GM12891 (cell line): ENCODE measurements around the gene E4F1.

Experiments
- PAX5 ChIP-seq: IDR thresholded peaks from 2 replicates; pipeline ENCODE4 v1.6.1; 2011; ENCODE audit warnings: low read length, moderate library complexity, mild to moderate bottlenecking; ENCODE audit not compliant: insufficient read depth, severe bottlenecking
- POLR2A ChIP-seq: IDR thresholded peaks from 2 replicates; pipeline ENCODE4 v1.6.1; 2011; ENCODE audit warnings: low read depth, low read length, control low read depth
- POLR2AphosphoS5 ChIP-seq: IDR thresholded peaks from 2 replicates; pipeline ENCODE4 v1.6.1; 2011; ENCODE audit warnings: low read depth, low read length, control low read depth
- POU2F2 ChIP-seq: IDR thresholded peaks from 2 replicates; pipeline ENCODE4 v1.6.1; 2011; ENCODE audit warnings: low read depth, mild to moderate bottlenecking, control low read depth, low read length, moderate library complexity

DNA sequence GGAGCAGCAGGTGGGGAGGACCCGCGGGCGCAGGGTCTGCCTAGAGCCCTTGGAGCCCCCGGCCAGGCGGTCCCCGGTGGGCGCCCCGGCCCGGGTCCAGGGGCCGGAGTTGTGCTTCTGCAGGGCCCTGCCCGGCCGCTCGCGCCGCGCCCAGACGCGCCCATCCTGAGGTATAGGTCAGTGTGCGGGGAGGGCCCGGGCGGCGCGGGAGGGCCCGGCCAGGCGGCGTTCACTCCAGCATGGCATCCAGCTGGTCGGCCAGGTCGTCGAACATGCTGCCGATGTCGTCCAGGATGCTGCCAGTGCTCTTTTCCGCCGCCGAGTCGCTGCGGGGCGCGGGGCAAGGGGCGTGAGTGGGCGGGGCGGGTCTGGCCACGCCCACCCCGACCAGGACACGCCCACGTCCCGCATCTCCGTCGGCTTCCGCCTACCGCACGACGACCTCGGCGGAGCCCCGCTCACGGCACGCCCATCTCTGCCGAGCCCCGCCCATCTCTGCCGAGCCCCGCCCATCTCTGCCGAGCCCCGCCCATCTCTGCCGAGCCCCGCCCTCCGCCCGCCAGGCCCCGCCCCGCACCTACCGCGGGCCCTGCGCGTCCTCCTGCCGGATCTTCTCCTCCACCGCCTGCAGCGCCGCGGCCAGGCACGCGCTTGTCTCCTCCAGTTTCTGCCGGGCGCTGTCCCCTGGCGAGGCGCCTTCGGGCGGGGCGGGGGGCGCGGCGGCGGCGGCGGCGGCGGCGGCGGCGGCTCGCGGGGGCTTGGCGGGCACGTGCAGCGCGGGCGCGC is 44.9 kb upstream of the E4F1 start:
- TF ChIP-seq POLR2A (no peak), PAX5 (no peak), POU2F2 (no peak), POLR2AphosphoS5 (no peak)
